Bronchial smooth muscle cell (primary cell): Measurements from ENCODE around the gene VDAC1. TPM values are rescaled to one million over a fixed set of nuclear protein-coding genes. Genes with fewer than 3 reads are reported as not detected.

Experiments
- total RNA-seq: library from RNA; depleted of rRNA; stranded (reverse); fragments of >200 nt; gene quantifications from 2 replicates; pipeline ENCODE4 v1.2.1, GENCODE V29; 2014

Gene VDAC1
- total RNA-seq, result 189 and 228 TPM in 2 replicates

GRCh38 chr5:134004626-134005416 is at the start of gene VDAC1:
Gene VDAC1, minus strand, starts transcription at chr5:134004975. Its CDS starts 11,963 bp downstream, at chr5:133993012.

GRCh38 chr5:133968204-133968980 is 36.4 kb downstream of the VDAC1 start, which contains the start of gene C5orf15:
Gene C5orf15, minus strand, starts transcription at chr5:133968625. Its CDS starts 41 bp downstream, at chr5:133968584.

Other genes with a start within 250 kb of the VDAC1 start
- gene C5orf15, start 36.4 kb downstream of the VDAC1 start, total RNA-seq, result 29.3 and 55.7 TPM in 2 replicates
- gene TCF7, start 109.7 kb upstream of the VDAC1 start, total RNA-seq, result 2.8 and 3.9 TPM in 2 replicates
- gene SKP1, start 172.0 kb upstream of the VDAC1 start, total RNA-seq, result 253 and 316 TPM in 2 replicates
- 54.9 and 67.4 TPM in 2 replicates for gene PPP2CA, start 221.1 kb upstream of the VDAC1 start, total RNA-seq